HepG2 (cell line): ENCODE measurements around the gene GTF2A2. TPM values are rescaled to one million over a fixed set of nuclear protein-coding genes. Genes with fewer than 3 reads are reported as not detected.

Experiments used
- ATAC-seq: fragments of 200-7000 bp; cut with Tn5 transposase; 3 replicates; pipeline ENCODE4 v1.9.1; 2020; ENCODE audit warnings: mild to moderate bottlenecking, moderate library complexity
- BruUV-seq: library from RNA; stranded (reverse); fragments of 400-500 nt; replicated peaks from 2 replicates; lab custom pipeline; 2021; lab: Mats Ljungman, UMichigan
- CTCF ChIA-PET: fragments of 300-600 bp; formaldehyde crosslinking; extraction: SDS; loops from one replicate; lab custom pipeline; 2021; ENCODE audit warnings: low total read pairs, inconsistent platforms, low intra/inter-chr PET ratio; lab: Yijun Ruan, JAX
- POLR2A ChIA-PET: fragments of 350-600 bp; sonication (Branson Sonifier 250); formaldehyde crosslinking; loops from one replicate; lab custom pipeline; 2020; ENCODE audit warnings: antibody characterized with exemption, inconsistent platforms; lab: Yijun Ruan, JAX
- DNase-seq: peaks from one replicate; pipeline ENCODE4 v3.0.0-alpha.2; 2015; ENCODE audit warnings: low spot score
- FAIRE-seq: peaks from 3 replicates; lab custom pipeline; 2011; peaks lifted over from hg19 to GRCh38; lab: Jason Lieb, UNC
- H2AFZ ChIP-seq: one replicate; pipeline ENCODE4 v1.6.1; 2011; ENCODE audit warnings: low read length, inconsistent platforms
- H3K27ac ChIP-seq: fragments of 300-600 bp; 3 replicates; pipeline ENCODE4 v1.8.0; 2011; ENCODE audit warnings: mixed run types, mild to moderate bottlenecking, mixed read lengths, low read length, inconsistent platforms; ENCODE audit not compliant: insufficient read depth; ENCODE audit errors: extremely low read length
- H3K27me3 ChIP-seq, 2 experiments: fragments of 200-600 bp in 1 of 2; 2 replicates in 1 of 2; 3 replicates in 1 of 2; pipeline versions ENCODE4 v1.6.0 to v1.8.0; 2011; ENCODE audit warnings: low read length in 2 of 2, mild to moderate bottlenecking in 2 of 2, moderate library complexity in 2 of 2, inconsistent platforms in 1 of 2; ENCODE audit not compliant: insufficient read depth in 2 of 2, control insufficient read depth in 1 of 2
- H3K36me3 ChIP-seq, 2 experiments: fragments of 200-600 bp in 1 of 2; replicated peaks in 1 of 2; 2 replicates in 1 of 2; 3 replicates in 1 of 2; pipeline versions ENCODE4 v1.5.1 to v1.8.0; 2011; ENCODE audit warnings: low read length in 2 of 2, inconsistent platforms in 1 of 2; ENCODE audit not compliant: insufficient read depth in 2 of 2, control insufficient read depth in 1 of 2
- H3K4me1 ChIP-seq: 2 replicates; pipeline ENCODE4 v1.5.1; 2012; ENCODE audit warnings: low read length, inconsistent platforms; ENCODE audit not compliant: insufficient read depth
- H3K4me2 ChIP-seq: 2 replicates; pipeline ENCODE4 v1.6.0; 2011; ENCODE audit warnings: low read depth, low read length, inconsistent platforms
- H3K4me3 ChIP-seq, 3 experiments: fragments of 200-600 bp in 1 of 3; sonication (generic), shearing (Covaris generic) in 1 of 3; replicated peaks in 1 of 3; 2 replicates each; pipeline ENCODE4 v1.5.1; 2011 to 2016; ENCODE audit warnings: low read length in 3 of 3, inconsistent platforms in 2 of 3, low read depth in 2 of 3, mild to moderate bottlenecking in 2 of 3, control low read depth in 1 of 3, mixed read lengths in 1 of 3; ENCODE audit not compliant: insufficient read depth in 1 of 3
- H3K79me2 ChIP-seq: one replicate; pipeline ENCODE4 v1.6.1; 2011; ENCODE audit warnings: low read length, inconsistent platforms; ENCODE audit not compliant: insufficient read depth
- H3K9ac ChIP-seq: 2 replicates; pipeline ENCODE4 v1.6.0; 2011; ENCODE audit warnings: mild to moderate bottlenecking, low read depth, low read length, inconsistent platforms; ENCODE audit not compliant: insufficient read depth
- H3K9me3 ChIP-seq: 2 replicates; pipeline ENCODE4 v1.5.1; 2012; ENCODE audit warnings: mild to moderate bottlenecking, low read length
- H4K20me1 ChIP-seq: 2 replicates; pipeline ENCODE4 v1.6.0; 2011; ENCODE audit warnings: inconsistent platforms, mild to moderate bottlenecking, low read length, moderate library complexity; ENCODE audit not compliant: insufficient read depth
- CBX2 ChIP-seq, 2 experiments: fragments of 200-600 bp in 1 of 2; sonication (generic); formaldehyde crosslinking in 1 of 2; IDR thresholded peaks; 2 replicates each; pipeline versions ENCODE4 v1.7.0 to v1.8.1; 2018 to 2022; ENCODE audit warnings: low read depth in 2 of 2, low read length in 1 of 2, mild to moderate bottlenecking in 1 of 2, missing genetic modification reagents in 1 of 2
- FOXA3 ChIP-seq: IDR thresholded peaks from 2 replicates; pipeline ENCODE4 v1.6.1; 2016; ENCODE audit warnings: missing genetic modification reagents, missing compliant biosample characterization
- NR2F6 ChIP-seq, 2 experiments: IDR thresholded peaks; 2 replicates each; pipeline ENCODE4 v1.6.1; 2016; ENCODE audit warnings: antibody characterized with exemption in 1 of 2, mild to moderate bottlenecking in 1 of 2
- XRCC5 ChIP-seq: fragments of 200-400 bp; formaldehyde crosslinking; optimal IDR thresholded peaks from 2 replicates; pipeline ENCODE3; 2017; ENCODE audit warnings: mild to moderate bottlenecking, low read length
- ZNF350 ChIP-seq: sonication (generic); formaldehyde crosslinking; IDR thresholded peaks from 2 replicates; pipeline ENCODE4 v1.4.0; 2020; ENCODE audit warnings: mild to moderate bottlenecking, low read depth, missing genetic modification reagents, borderline replicate concordance
- ZNF512 ChIP-seq: sonication (generic); formaldehyde crosslinking; IDR thresholded peaks from 2 replicates; pipeline ENCODE4 v1.4.0; 2020; ENCODE audit warnings: mild to moderate bottlenecking, missing genetic modification reagents
- ZNF605 ChIP-seq: sonication (generic); formaldehyde crosslinking; IDR thresholded peaks from 2 replicates; pipeline ENCODE4 v1.8.0; 2022; ENCODE audit warnings: mild to moderate bottlenecking, missing genetic modification reagents
- ZNF879 ChIP-seq: sonication (generic); formaldehyde crosslinking; IDR thresholded peaks from 2 replicates; pipeline ENCODE4 v1.8.1; 2023; ENCODE audit warnings: missing genetic modification reagents
- WGBS: methylation state at CpG from one replicate; pipeline ENCODE4 v1.1.6; 2017; ENCODE audit warnings: low lambda C conversion rate; 5-methylcytosine and 5-hydroxymethylcytosine counted together
- in situ Hi-C: cut with HindIII; loops from 2 replicates; pipeline ENCODE4 v1.10.0; 2017; ENCODE audit warnings: low pct_unique_long_range_greater_than_20kb; ENCODE audit not compliant: extremely low pct_ligation_motif_present
- intact Hi-C: fragments of 100-400 bp; cut with micrococcal nuclease; formaldehyde crosslinking; loops from one replicate; pipeline ENCODE4 v1.10.0; 2022; ENCODE audit not compliant: unreplicated experiment
- polyA plus RNA-seq, 8 experiments: library from polyadenylated mRNA; depleted of rRNA in 3 of 8; stranded (reverse) in 7 of 8; unstranded in 1 of 8; fragments of >200 nt; fragmentation: Illumina TruSeq in 4 of 8; extraction: Trizol in 4 of 8; gene quantifications; 2 replicates each; pipeline versions ENCODE4 v1.2.1 to v1.2.3, GENCODE V29; 2011 to 2016; ENCODE audit warnings: low read depth in 4 of 8, missing spikeins in 1 of 8, mixed read lengths in 1 of 8; ENCODE audit not compliant: insufficient read depth in 1 of 8
- total RNA-seq, 5 experiments: library from RNA; depleted of rRNA; stranded (reverse); fragments of >200 nt; fragmentation: Illumina TruSeq; extraction: Trizol; gene quantifications; 2 replicates each; pipeline ENCODE4 v1.2.3, GENCODE V29; 2016; ENCODE audit warnings: low read depth in 1 of 5
- TF ChIP-seq, protein P1 (sequence below): sonication (generic); formaldehyde crosslinking; IDR thresholded peaks from 2 replicates; pipeline ENCODE4 v1.8.1; 2023; ENCODE audit warnings: mild to moderate bottlenecking, inconsistent platforms, moderate library complexity, missing genetic modification reagents, borderline replicate concordance
- TF ChIP-seq, protein P2 (sequence below): sonication (generic); formaldehyde crosslinking; IDR thresholded peaks from 2 replicates; pipeline ENCODE4 v1.4.0; 2020; ENCODE audit warnings: mild to moderate bottlenecking, missing genetic modification reagents
- TF ChIP-seq, protein P3 (sequence below): sonication (generic); formaldehyde crosslinking; IDR thresholded peaks from 2 replicates; pipeline ENCODE4 v1.8.0; 2022; ENCODE audit warnings: missing genetic modification reagents, mild to moderate bottlenecking, borderline replicate concordance
- TF ChIP-seq, protein P4 (sequence below): sonication (generic); formaldehyde crosslinking; IDR thresholded peaks from 2 replicates; pipeline ENCODE4 v1.5.0; 2020; ENCODE audit warnings: mild to moderate bottlenecking, missing genetic modification reagents, borderline replicate concordance

Gene GTF2A2
- total and polyA plus RNA-seq, 2 of the 13 experiments (the other 11 are each of a cell fraction or from before 2014, with no cell fraction given): 24.4 to 106 TPM

GRCh38 chr15:59622289-59622688 lies 35.0 kb downstream of the GTF2A2 start:
- Histone ChIP-seq H3K36me3 (peaks cover 5 to 18% of the 10 kb centered on the region in 2 experiments; a peak in 3 of 5 replicates), H3K27me3 (no peaks in the 10 kb centered on the region), H3K4me2 (no peak overlapping the region), H3K9me3 (no peaks in the 10 kb centered on the region), H3K4me1 (no peaks in the 10 kb centered on the region), H3K79me2 (no peaks in the 10 kb centered on the region), H3K27ac (no peak overlapping the region), H3K9ac (no peak overlapping the region), H3K4me3 (no peak overlapping the region), H4K20me1 (no peaks in the 10 kb centered on the region), H2AFZ (no peak overlapping the region)
- ATAC-seq: peak; percentile 99
- peak; percentile 47 for FAIRE-seq
- POLR2A ChIA-PET: no interaction called here
- in situ Hi-C loops (no loop called here), intact Hi-C loops (loop anchor here (1.0 kb wide), 1 partner anchor 90 kb away; no protein-coding TSS in a partner anchor)
- 24% methylated on average over 6 of the region's 6 CpGs for WGBS
- BruUV-seq: no TSS peak
- peak; percentile 79 for DNase-seq
- CTCF ChIA-PET: interaction anchor here (0.9 to 3.6 kb wide), 3 partner anchors 90 to 94 kb away, joined by 3 to 72 read pairs (median 7); no protein-coding TSS in a partner anchor
- TF ChIP-seq XRCC5 (peak; percentile 55), FOXA3 (CRISPR knock-in tag) (peak; percentile 62), NR2F6 (IDR thresholded peaks at IDR 0.05) (no peak), NR2F6 (CRISPR knock-in tag; IDR thresholded peaks at IDR 0.05) (peak; percentile 32; the same call in 1 of the 2 replicates), ZNF605 (CRISPR knock-in tag) (no peak), ZNF879 (CRISPR knock-in tag) (no peak), ZNF350 (CRISPR knock-in tag) (no peak), ZNF512 (CRISPR knock-in tag) (no peak), CBX2 (IDR thresholded peaks at IDR 0.05; ENCODE audit: low read depth, low read length) (no peak), CBX2 (CRISPR knock-in tag; IDR thresholded peaks at IDR 0.05; ENCODE audit: low read depth) (no peak)
- TF ChIP-seq, protein P1, sequence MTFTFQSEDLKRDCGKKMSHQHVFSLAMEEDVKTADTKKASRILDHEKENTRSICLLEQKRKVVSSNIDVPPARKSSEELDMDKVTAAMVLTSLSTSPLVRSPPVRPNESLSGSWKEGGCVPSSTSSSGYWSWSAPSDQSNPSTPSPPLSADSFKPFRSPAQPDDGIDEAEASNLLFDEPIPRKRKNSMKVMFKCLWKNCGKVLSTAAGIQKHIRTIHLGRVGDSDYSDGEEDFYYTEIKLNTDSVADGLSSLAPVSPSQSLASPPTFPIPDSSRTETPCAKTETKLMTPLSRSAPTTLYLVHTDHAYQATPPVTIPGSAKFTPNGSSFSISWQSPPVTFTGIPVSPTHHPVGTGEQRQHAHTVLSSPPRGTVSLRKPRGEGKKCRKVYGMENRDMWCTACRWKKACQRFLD: no peak
- TF ChIP-seq, protein P2, sequence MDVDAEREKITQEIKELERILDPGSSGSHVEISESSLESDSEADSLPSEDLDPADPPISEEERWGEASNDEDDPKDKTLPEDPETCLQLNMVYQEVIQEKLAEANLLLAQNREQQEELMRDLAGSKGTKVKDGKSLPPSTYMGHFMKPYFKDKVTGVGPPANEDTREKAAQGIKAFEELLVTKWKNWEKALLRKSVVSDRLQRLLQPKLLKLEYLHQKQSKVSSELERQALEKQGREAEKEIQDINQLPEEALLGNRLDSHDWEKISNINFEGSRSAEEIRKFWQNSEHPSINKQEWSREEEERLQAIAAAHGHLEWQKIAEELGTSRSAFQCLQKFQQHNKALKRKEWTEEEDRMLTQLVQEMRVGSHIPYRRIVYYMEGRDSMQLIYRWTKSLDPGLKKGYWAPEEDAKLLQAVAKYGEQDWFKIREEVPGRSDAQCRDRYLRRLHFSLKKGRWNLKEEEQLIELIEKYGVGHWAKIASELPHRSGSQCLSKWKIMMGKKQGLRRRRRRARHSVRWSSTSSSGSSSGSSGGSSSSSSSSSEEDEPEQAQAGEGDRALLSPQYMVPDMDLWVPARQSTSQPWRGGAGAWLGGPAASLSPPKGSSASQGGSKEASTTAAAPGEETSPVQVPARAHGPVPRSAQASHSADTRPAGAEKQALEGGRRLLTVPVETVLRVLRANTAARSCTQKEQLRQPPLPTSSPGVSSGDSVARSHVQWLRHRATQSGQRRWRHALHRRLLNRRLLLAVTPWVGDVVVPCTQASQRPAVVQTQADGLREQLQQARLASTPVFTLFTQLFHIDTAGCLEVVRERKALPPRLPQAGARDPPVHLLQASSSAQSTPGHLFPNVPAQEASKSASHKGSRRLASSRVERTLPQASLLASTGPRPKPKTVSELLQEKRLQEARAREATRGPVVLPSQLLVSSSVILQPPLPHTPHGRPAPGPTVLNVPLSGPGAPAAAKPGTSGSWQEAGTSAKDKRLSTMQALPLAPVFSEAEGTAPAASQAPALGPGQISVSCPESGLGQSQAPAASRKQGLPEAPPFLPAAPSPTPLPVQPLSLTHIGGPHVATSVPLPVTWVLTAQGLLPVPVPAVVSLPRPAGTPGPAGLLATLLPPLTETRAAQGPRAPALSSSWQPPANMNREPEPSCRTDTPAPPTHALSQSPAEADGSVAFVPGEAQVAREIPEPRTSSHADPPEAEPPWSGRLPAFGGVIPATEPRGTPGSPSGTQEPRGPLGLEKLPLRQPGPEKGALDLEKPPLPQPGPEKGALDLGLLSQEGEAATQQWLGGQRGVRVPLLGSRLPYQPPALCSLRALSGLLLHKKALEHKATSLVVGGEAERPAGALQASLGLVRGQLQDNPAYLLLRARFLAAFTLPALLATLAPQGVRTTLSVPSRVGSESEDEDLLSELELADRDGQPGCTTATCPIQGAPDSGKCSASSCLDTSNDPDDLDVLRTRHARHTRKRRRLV: no peak
- TF ChIP-seq, protein P3, sequence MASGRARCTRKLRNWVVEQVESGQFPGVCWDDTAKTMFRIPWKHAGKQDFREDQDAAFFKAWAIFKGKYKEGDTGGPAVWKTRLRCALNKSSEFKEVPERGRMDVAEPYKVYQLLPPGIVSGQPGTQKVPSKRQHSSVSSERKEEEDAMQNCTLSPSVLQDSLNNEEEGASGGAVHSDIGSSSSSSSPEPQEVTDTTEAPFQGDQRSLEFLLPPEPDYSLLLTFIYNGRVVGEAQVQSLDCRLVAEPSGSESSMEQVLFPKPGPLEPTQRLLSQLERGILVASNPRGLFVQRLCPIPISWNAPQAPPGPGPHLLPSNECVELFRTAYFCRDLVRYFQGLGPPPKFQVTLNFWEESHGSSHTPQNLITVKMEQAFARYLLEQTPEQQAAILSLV: no peak
- TF ChIP-seq, protein P4, sequence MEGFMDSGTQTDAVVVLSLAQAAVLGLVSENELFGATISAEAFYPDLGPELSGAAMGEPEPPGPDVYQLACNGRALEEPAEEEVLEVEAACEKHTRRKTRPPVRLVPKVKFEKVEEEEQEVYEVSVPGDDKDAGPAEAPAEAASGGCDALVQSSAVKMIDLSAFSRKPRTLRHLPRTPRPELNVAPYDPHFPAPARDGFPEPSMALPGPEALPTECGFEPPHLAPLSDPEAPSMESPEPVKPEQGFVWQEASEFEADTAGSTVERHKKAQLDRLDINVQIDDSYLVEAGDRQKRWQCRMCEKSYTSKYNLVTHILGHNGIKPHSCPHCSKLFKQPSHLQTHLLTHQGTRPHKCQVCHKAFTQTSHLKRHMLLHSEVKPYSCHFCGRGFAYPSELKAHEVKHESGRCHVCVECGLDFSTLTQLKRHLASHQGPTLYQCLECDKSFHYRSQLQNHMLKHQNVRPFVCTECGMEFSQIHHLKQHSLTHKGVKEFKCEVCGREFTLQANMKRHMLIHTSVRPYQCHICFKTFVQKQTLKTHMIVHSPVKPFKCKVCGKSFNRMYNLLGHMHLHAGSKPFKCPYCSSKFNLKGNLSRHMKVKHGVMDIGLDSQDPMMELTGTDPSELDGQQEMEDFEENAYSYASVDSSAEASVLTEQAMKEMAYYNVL (CRISPR knock-in tag): no peak
